Muscle of leg (tissue), 11 donors: ENCODE results near the gene EPN3. TPM values are rescaled to one million over a fixed set of nuclear protein-coding genes. Genes with fewer than 3 reads are reported as not detected.
A peak's percentile ranks its signal among the peaks of the same experiment; 100 is the strongest.

Experiments used
- DNase-seq: peaks from one replicate; pipeline ENCODE4 v3.0.0; 2013
- H3K27ac ChIP-seq: one replicate; pipeline ENCODE4 v1.5.1; 2013; ENCODE audit warnings: mild to moderate bottlenecking, low read length, control low read depth
- H3K27me3 ChIP-seq: one replicate; pipeline ENCODE4 v1.6.1; 2013; ENCODE audit warnings: low read length; ENCODE audit not compliant: control insufficient read depth, insufficient read depth
- H3K36me3 ChIP-seq: one replicate; pipeline ENCODE4 v1.6.1; 2013; ENCODE audit warnings: low read length; ENCODE audit not compliant: control insufficient read depth, insufficient read depth
- H3K4me1 ChIP-seq: one replicate; pipeline ENCODE4 v1.6.1; 2013; ENCODE audit warnings: low read length; ENCODE audit not compliant: control insufficient read depth, insufficient read depth
- H3K4me3 ChIP-seq: one replicate; pipeline ENCODE4 v1.5.1; 2013; ENCODE audit warnings: low read length, control low read depth
- H3K9me3 ChIP-seq: replicated peaks from 2 replicates; pipeline ENCODE4 v1.6.1; 2013; ENCODE audit warnings: low read depth, low read length; ENCODE audit not compliant: control insufficient read depth
- WGBS: methylation state at CpG from one replicate; pipeline ENCODE4 v1.1.5; 2013; ENCODE audit warnings: missing lambda C conversion rate; ENCODE audit not compliant: insufficient coverage; 5-methylcytosine and 5-hydroxymethylcytosine counted together
- polyA plus RNA-seq, 8 donors: library from polyadenylated mRNA; unstranded; fragments of 120-200 nt; gene quantifications; one replicate each; pipeline versions ENCODE4 v1.2.1 to v1.2.3, GENCODE V29; 2013; ENCODE audit warnings: inconsistent platforms in 1 of 8, low replicate concordance in 1 of 8; ENCODE audit not compliant: insufficient read length in 8 of 8, insufficient read depth in 1 of 8
- total RNA-seq: library from RNA; stranded (reverse); fragments of 120-200 nt; gene quantifications from one replicate; pipeline ENCODE4 v1.2.4, GENCODE V29; 2013

The EPN3 gene
- total and polyA plus RNA-seq, 9 donors, result 0.18 to 3.0 (median 1.0) TPM

GRCh38 chr17:50565402-50566350 lies 33.1 kb downstream of the EPN3 start:
- 24% methylated on average over 4 of the region's 10 CpGs for WGBS
- Histone ChIP-seq H3K9me3 (no peaks in the 10 kb centered on the region), H3K4me3 (no peak overlapping the region), H3K4me1 (peaks cover 64% of the 10 kb centered on the region), H3K27ac (peak overlapping the region; percentile 93), H3K27me3 (peaks cover 49% of the 10 kb centered on the region), H3K36me3 (peaks cover 2% of the 10 kb centered on the region)
- DNase-seq, result peak; percentile 82

- Histone ChIP-seq H3K9me3 (no peaks in the 10 kb centered on the region), H3K4me3 (no peak overlapping the region), H3K27ac (peak overlapping the region; percentile 93), H3K27me3 (peaks cover 40% of the 10 kb centered on the region), H3K36me3 (peaks cover 2% of the 10 kb centered on the region), H3K4me1 (peaks cover 57% of the 10 kb centered on the region)
- WGBS, result no CpG with 5 or more reads among the region's 2 CpGs
- DNase-seq, result peak; percentile 84
These were observed 34.4 kb downstream of the EPN3 start for GRCh38 chr17:50566886-50567285.

DNA sequence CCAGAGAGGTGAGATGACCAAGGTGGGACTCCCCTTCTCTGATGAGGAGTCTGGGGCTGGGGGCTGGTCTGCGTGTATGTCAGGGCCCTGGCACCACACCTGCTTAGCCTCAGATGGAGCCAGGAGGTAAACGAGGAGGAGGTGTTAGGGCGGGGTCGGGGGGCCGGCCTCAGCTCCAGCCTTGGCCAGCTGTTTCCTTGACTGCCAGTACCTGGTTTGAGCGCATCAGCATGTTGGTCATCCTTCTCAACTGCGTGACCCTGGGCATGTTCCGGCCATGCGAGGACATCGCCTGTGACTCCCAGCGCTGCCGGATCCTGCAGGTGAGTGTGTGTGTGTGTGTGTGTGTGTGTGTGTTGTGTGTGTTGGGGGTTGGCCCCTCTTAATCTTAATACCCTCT lies 36.1 kb downstream of the EPN3 start:
- Histone ChIP-seq H3K4me1 (peaks cover 41% of the 10 kb centered on the region), H3K27me3 (peaks cover 22% of the 10 kb centered on the region), H3K27ac (no peak overlapping the region), H3K4me3 (no peak overlapping the region), H3K9me3 (no peaks in the 10 kb centered on the region), H3K36me3 (peaks cover 2% of the 10 kb centered on the region)
- no peak for DNase-seq
- 78% methylated on average over 7 of the region's 12 CpGs for WGBS

DNA sequence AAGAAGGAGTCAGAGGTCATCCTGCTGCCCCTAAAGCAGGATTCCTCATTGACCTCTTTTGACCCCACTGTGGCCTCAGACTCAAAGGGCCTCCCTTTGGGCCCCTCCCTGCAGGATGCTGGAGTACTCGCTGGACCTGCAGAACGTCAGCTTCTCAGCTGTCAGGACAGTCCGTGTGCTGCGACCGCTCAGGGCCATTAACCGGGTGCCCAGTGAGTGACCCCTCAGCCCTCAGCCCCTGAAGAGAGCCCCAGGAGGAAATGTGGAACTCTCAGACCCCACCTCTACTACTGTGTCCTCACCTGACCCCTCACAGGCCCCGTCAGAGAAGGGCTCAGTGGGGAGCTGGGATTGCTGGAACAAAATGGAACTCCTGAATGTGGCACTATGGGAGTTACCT lies 37.1 kb downstream of the EPN3 start:
- WGBS, result 82% methylated on average over 5 of the region's 7 CpGs
- no peak overlapping the region for H3K27ac ChIP-seq
- peaks cover 33% of the 10 kb centered on the region for H3K4me1 ChIP-seq
- no peak for DNase-seq
- H3K36me3 ChIP-seq, result peaks cover 2% of the 10 kb centered on the region
- H3K9me3 ChIP-seq, result no peaks in the 10 kb centered on the region
- H3K27me3 ChIP-seq, result peaks cover 16% of the 10 kb centered on the region
- no peak overlapping the region for H3K4me3 ChIP-seq

DNA sequence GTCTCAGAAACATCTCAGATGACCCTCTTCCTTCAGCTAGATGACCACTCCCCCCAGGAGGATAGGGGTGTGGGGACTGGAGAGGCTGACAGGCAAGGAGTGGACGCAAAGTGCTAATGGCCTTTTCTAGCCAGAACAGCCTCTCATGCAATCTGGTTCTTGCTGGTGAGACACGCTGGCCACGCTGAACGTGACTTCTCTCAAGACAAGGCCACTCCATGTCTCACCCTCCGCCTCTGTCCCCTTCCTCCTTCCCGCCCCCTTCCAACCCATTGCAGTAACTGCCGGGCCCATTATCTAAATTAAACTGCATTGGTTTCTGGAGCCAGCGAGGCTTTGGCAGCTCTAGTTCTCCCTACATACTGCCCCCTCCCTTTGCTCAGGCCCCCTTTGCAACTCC lies 37.5 kb downstream of the EPN3 start:
- no peak for DNase-seq
- Histone ChIP-seq H3K27me3 (peaks cover 12% of the 10 kb centered on the region), H3K36me3 (peaks cover 2% of the 10 kb centered on the region), H3K27ac (no peak overlapping the region), H3K4me1 (peaks cover 29% of the 10 kb centered on the region), H3K4me3 (no peak overlapping the region), H3K9me3 (no peaks in the 10 kb centered on the region)
- WGBS, result 63% methylated on average over 7 of the region's 8 CpGs

DNA sequence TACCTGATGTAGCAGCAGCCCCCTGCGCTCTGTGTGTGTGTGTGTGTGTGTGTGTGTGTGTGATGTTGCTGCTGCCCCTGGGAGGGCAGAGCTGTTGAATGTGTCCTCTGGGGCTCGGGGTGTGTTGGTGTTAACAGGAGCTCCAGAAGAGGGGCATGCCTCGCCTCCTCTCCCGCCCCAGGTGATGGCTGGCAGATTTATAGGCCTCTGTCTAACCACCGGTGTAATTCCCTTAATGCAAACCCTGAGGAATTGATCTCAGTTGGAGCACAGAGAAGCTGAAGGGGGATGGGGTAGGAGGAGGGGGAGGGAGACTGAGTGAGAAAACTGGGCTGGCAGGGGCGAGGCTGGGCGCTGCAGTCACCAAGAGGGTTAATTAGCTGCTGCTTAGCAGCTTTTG lies 38.0 kb downstream of the EPN3 start:
- peaks cover 24% of the 10 kb centered on the region for H3K4me1 ChIP-seq
- WGBS, result 63% methylated on average over 6 of the region's 7 CpGs

DNA sequence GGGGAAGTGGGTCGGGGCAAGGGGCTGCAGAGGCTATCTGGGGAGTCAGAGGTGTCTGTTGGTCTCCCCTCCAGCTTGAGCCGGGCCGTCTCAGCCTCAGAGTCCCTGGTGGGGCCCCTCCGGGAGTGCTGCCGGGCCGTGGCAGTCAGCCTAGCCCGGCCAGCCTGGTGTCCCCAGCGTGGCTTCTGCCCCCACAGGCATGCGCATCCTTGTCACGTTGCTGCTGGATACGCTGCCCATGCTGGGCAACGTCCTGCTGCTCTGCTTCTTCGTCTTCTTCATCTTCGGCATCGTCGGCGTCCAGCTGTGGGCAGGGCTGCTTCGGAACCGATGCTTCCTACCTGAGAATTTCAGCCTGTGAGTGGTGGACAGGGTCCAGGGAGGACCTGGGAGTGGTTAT lies 39.1 kb downstream of the EPN3 start:
- no peak overlapping the region for H3K4me3 ChIP-seq
- peaks cover 3% of the 10 kb centered on the region for H3K27me3 ChIP-seq
- H3K9me3 ChIP-seq, result no peaks in the 10 kb centered on the region
- DNase-seq, result no peak
- H3K36me3 ChIP-seq, result peaks cover 2% of the 10 kb centered on the region
- H3K4me1 ChIP-seq, result peaks cover 12% of the 10 kb centered on the region
- WGBS, result 70% methylated on average over 15 of the region's 19 CpGs
- no peak overlapping the region for H3K27ac ChIP-seq

More for the DNA sequence above, 38.0 kb downstream of the EPN3 start:
- Histone ChIP-seq H3K27me3 (peaks cover 9% of the 10 kb centered on the region), H3K27ac (no peak overlapping the region), H3K4me3 (no peak overlapping the region), H3K36me3 (peaks cover 2% of the 10 kb centered on the region), H3K9me3 (no peaks in the 10 kb centered on the region)
- DNase-seq, result no peak

- WGBS, result 95% methylated on average over 15 of the region's 20 CpGs
- DNase-seq, result no peak
- H3K36me3 ChIP-seq, result peaks cover 2% of the 10 kb centered on the region
- peaks cover 2% of the 10 kb centered on the region for H3K27me3 ChIP-seq
- no peaks in the 10 kb centered on the region for H3K9me3 ChIP-seq
- H3K4me1 ChIP-seq, result peaks cover 4% of the 10 kb centered on the region
- no peak overlapping the region for H3K27ac ChIP-seq
- H3K4me3 ChIP-seq, result no peak overlapping the region
These were observed 40.0 kb downstream of the EPN3 start for GRCh38 chr17:50572541-50572940.

DNA sequence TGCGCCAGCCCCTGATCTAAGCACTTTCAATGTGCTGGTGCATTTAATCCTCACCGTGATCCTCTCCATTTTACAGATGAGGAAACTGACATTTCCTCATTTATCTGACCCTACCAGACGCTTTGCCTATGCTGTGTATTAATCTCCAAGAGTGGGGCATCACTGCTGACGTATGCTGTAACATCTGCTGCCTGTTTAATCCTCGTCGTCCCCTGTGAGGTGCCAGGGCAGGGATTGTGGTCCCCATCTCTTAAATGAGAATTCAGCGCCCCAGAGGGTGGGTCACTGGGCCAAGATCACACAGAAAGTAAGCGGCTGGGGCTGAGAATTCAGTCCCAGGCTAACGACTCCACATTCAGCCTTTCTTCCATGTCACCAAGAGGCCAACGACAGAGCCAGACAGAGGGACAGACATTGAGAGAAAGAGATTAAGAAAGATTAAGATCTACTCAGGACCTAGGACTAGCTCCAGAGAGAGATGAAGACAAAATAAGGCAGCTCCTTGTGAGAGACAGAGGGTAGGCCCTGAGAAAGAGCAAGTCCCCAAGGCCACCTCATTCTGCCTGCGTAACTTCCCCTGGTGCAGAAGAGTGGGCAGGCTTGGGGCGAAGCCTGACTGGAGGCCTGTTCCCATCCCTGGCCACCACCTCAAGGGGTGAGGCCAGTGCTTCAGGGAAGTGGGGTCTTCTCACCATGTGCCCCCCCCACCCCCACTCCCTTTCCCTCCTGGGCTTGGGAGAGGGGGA lies 41.5 kb downstream of the EPN3 start:
- H3K27me3 ChIP-seq, result peaks cover 2% of the 10 kb centered on the region
- H3K9me3 ChIP-seq, result no peaks in the 10 kb centered on the region
- DNase-seq, result no peak
- H3K27ac ChIP-seq, result no peak overlapping the region
- peaks cover 5% of the 10 kb centered on the region for H3K36me3 ChIP-seq
- no peak overlapping the region for H3K4me3 ChIP-seq
- 92% methylated on average over 8 of the region's 12 CpGs for WGBS
- no peaks in the 10 kb centered on the region for H3K4me1 ChIP-seq

- peaks cover 2% of the 10 kb centered on the region for H3K27me3 ChIP-seq
- H3K4me1 ChIP-seq, result no peaks in the 10 kb centered on the region
- DNase-seq, result no peak
- H3K4me3 ChIP-seq, result no peak overlapping the region
- H3K36me3 ChIP-seq, result peaks cover 3% of the 10 kb centered on the region
- no peaks in the 10 kb centered on the region for H3K9me3 ChIP-seq
- 82% methylated on average over 26 of the region's 33 CpGs for WGBS
- no peak overlapping the region for H3K27ac ChIP-seq
These were observed 43.2 kb downstream of the EPN3 start for GRCh38 chr17:50575581-50576210.
